HCT116 (cell line): ENCODE measurements around the gene ST14. TPM values are rescaled to one million over a fixed set of nuclear protein-coding genes. Genes with fewer than 3 reads are reported as not detected.

Experiments
- ATAC-seq: fragments of 200-7000 bp; cut with Tn5 transposase; 2 replicates; pipeline ENCODE4 v1.9.1; 2020; ENCODE audit warnings: mild to moderate bottlenecking, moderate library complexity
- BruUV-seq: library from RNA; stranded (reverse); fragments of 400-500 nt; replicated peaks from 2 replicates; lab custom pipeline; 2021; lab: Mats Ljungman, UMichigan
- CTCF ChIA-PET: fragments of 300-600 bp; sonication (Branson Sonifier 250); formaldehyde crosslinking; loops from one replicate; lab custom pipeline; 2021; ENCODE audit warnings: antibody characterized with exemption; lab: Charles Lee
- POLR2A ChIA-PET: fragments of 300-600, 350-600 bp; sonication (Branson Sonifier 250); formaldehyde crosslinking; loops from one replicate; lab custom pipeline; 2021; ENCODE audit warnings: antibody characterized with exemption; lab: Charles Lee
- RAD21 ChIA-PET, 2 experiments: fragments of 300-600 bp; sonication (Branson Sonifier 250); formaldehyde crosslinking; loops; one replicate each; lab custom pipeline; 2023; ENCODE audit warnings: low total read pairs in 2 of 2; ENCODE audit not compliant: uncharacterized antibody in 2 of 2, unreplicated experiment in 2 of 2, low non-redundant PET in 1 of 2; lab: Charles Lee
- DNase-seq: peaks from one replicate; pipeline ENCODE4 v3.0.0-alpha.2; 2010; ENCODE audit warnings: low read depth, low spot score
- H2AFZ ChIP-seq: fragments of 200-600 bp; shearing (Covaris generic), sonication (generic); 2 replicates; pipeline ENCODE4 v1.6.1; 2017; ENCODE audit warnings: low read depth, mixed run types, mixed read lengths, antibody characterized with exemption, low read length; ENCODE audit not compliant: poor library complexity, severe bottlenecking
- H3K27ac ChIP-seq: 2 replicates; pipeline ENCODE4 v1.5.1; 2012; ENCODE audit warnings: low read depth, low read length
- H3K27me3 ChIP-seq: fragments of 200-600 bp; sonication (generic); 2 replicates; pipeline ENCODE4 v1.6.1; 2016; ENCODE audit warnings: mixed run types, low read length, mixed read lengths; ENCODE audit not compliant: insufficient read depth
- H3K36me3 ChIP-seq, 2 experiments: fragments of 200-500 bp in 1 of 2; fragments of 200-600 bp in 1 of 2; sonication (Bioruptor generic) in 1 of 2; sonication (generic) in 1 of 2; 2 replicates each; pipeline versions ENCODE4 v1.5.1 to v1.6.1; 2014 to 2016; ENCODE audit warnings: low read length in 2 of 2, inconsistent platforms in 1 of 2, mixed read lengths in 1 of 2, mixed run types in 1 of 2; ENCODE audit not compliant: insufficient read depth in 2 of 2, control insufficient read depth in 1 of 2
- H3K4me1 ChIP-seq, 2 experiments: fragments of 200-600 bp in 1 of 2; sonication (generic) in 1 of 2; 2 replicates each; pipeline versions ENCODE4 v1.5.1 to v1.6.1; 2012 to 2017; ENCODE audit warnings: low read length in 2 of 2, inconsistent platforms in 1 of 2, mild to moderate bottlenecking in 1 of 2, mixed read lengths in 1 of 2, mixed run types in 1 of 2, moderate library complexity in 1 of 2; ENCODE audit not compliant: insufficient read depth in 2 of 2, control insufficient read depth in 1 of 2
- H3K4me2 ChIP-seq: fragments of 200-600 bp; sonication (generic); 2 replicates; pipeline ENCODE4 v1.6.1; 2017; ENCODE audit warnings: mixed run types, low read length, mixed read lengths
- H3K4me3 ChIP-seq, 2 experiments: fragments of 200-600 bp in 1 of 2; sonication (generic) in 1 of 2; replicated peaks in 1 of 2; 2 replicates each; pipeline ENCODE4 v1.5.1; 2011 to 2016; ENCODE audit warnings: low read length in 2 of 2, control low read depth in 1 of 2, low read depth in 1 of 2, mild to moderate bottlenecking in 1 of 2, mixed read lengths in 1 of 2, mixed run types in 1 of 2
- H3K79me2 ChIP-seq: fragments of 200-600 bp; sonication (generic); 2 replicates; pipeline ENCODE4 v1.6.1; 2017; ENCODE audit warnings: mild to moderate bottlenecking, mixed run types, low read length, moderate library complexity, mixed read lengths; ENCODE audit not compliant: insufficient read depth
- H3K9ac ChIP-seq: fragments of 200-600 bp; sonication (generic); 2 replicates; pipeline ENCODE4 v1.6.1; 2016; ENCODE audit warnings: low read length, mixed read lengths
- H3K9me2 ChIP-seq: fragments of 200-600 bp; sonication (generic), shearing (Covaris generic); 2 replicates; pipeline ENCODE4 v1.6.1; 2017; ENCODE audit warnings: mixed run types, mild to moderate bottlenecking, moderate library complexity; ENCODE audit not compliant: insufficient read depth
- H3K9me3 ChIP-seq, 2 experiments: fragments of 200-500 bp in 1 of 2; fragments of 200-600 bp in 1 of 2; sonication (Bioruptor generic) in 1 of 2; sonication (generic) in 1 of 2; 2 replicates each; pipeline ENCODE4 v1.6.1; 2014 to 2017; ENCODE audit warnings: low read length in 2 of 2, mixed read lengths in 2 of 2, inconsistent platforms in 1 of 2, low read depth in 1 of 2, mild to moderate bottlenecking in 1 of 2, mixed run types in 1 of 2, moderate library complexity in 1 of 2; ENCODE audit not compliant: control insufficient read depth in 1 of 2, insufficient read depth in 1 of 2
- H4K20me1 ChIP-seq: fragments of 200-600 bp; sonication (generic), shearing (Covaris generic); 2 replicates; pipeline ENCODE4 v1.6.1; 2017; ENCODE audit warnings: mixed run types, mild to moderate bottlenecking, moderate library complexity; ENCODE audit not compliant: insufficient read depth
- CEBPB ChIP-seq: IDR thresholded peaks from 2 replicates; pipeline ENCODE4 v1.6.1; 2012; ENCODE audit warnings: low read depth
- POLR2A ChIP-seq: IDR thresholded peaks from 2 replicates; pipeline ENCODE4 v1.7.0; 2011; ENCODE audit warnings: borderline replicate concordance; ENCODE audit not compliant: insufficient read depth, insufficient read length; ENCODE audit errors: extremely low read depth
- RAD21 ChIP-seq: IDR thresholded peaks from 2 replicates; pipeline ENCODE4 v1.6.1; 2012; ENCODE audit warnings: low read depth, mild to moderate bottlenecking
- SP1 ChIP-seq: IDR thresholded peaks from 2 replicates; pipeline ENCODE4 v1.6.1; 2012; ENCODE audit warnings: low read depth
- SRF ChIP-seq: IDR thresholded peaks from 2 replicates; pipeline ENCODE4 v1.6.1; 2012; ENCODE audit warnings: low read depth
- TCF7L2 ChIP-seq: IDR thresholded peaks from 2 replicates; pipeline ENCODE4 v1.7.0; 2011; ENCODE audit warnings: borderline replicate concordance, inconsistent platforms; ENCODE audit not compliant: insufficient read depth, insufficient read length; ENCODE audit errors: extremely low read depth
- ZBTB33 ChIP-seq: IDR thresholded peaks from 2 replicates; pipeline ENCODE4 v1.6.1; 2011; ENCODE audit warnings: mild to moderate bottlenecking, low read length, moderate library complexity; ENCODE audit not compliant: insufficient replicate concordance; ENCODE audit errors: extremely low read depth
- intact Hi-C: fragments of 100-400 bp; cut with micrococcal nuclease; formaldehyde crosslinking; loops from 2 replicates; pipeline ENCODE4 v1.10.0; 2022
- total RNA-seq: library from RNA; stranded (reverse); gene quantifications from one replicate; pipeline ENCODE4 v1.2.1, GENCODE V29; 2021; ENCODE audit not compliant: unreplicated experiment

ST14 gene
- total RNA-seq, 1 experiment from 2014 or later = 107 TPM

DNA sequence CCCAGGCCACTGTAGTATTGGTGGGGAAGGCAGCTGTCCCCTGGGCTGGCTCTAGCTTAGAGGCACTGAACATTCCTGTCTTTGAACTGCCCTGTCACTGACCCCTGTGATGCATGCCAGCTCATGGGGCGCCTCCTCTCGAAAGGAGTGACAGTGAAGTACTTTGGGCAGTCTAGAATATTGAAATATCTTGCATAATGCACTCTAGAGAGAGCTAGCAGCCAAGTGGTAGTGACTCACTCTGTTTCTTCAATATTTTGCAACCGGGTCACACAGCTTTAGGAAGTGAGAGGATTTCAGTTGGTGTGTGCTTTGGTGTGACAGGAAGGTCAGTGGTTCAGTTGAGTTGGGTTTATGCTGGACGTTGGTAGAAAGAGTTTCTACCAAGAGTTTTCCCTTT, 35.5 kb upstream of the ST14 start (continued):
- TF ChIP-seq POLR2A = no peak
- peak; percentile 77 for TF ChIP-seq SP1
- TF ChIP-seq SRF = peak; percentile 30; the same call in 1 of the 2 replicates

GRCh38 chr11:130125638-130126037, 33.9 kb upstream of the ST14 start:
- H3K27me3 ChIP-seq = no peaks in the 10 kb centered on the region
- peaks cover 6% of the 10 kb centered on the region; the same call in 1 of the 2 replicates for H3K79me2 ChIP-seq
- POLR2A ChIA-PET = no interaction called here
- H3K27ac ChIP-seq = no peak overlapping the region
- TF ChIP-seq ZBTB33 = no peak
- TF ChIP-seq TCF7L2 = no peak
- RAD21 ChIA-PET = no interaction called here
- H3K9ac ChIP-seq = no peak overlapping the region
- H4K20me1 ChIP-seq = no peaks in the 10 kb centered on the region
- CTCF ChIA-PET = no interaction called here
- H3K9me3 ChIP-seq = no peaks in the 10 kb centered on the region
- no peak overlapping the region for H3K4me3 ChIP-seq
- intact Hi-C loops = no loop called here
- ATAC-seq (no peak), DNase-seq (no peak)
- H3K4me1 ChIP-seq = peaks cover 10 to 43% of the 10 kb centered on the region in 2 experiments
- peaks cover 28 to 37% of the 10 kb centered on the region in 2 experiments; a peak in 3 of 4 replicates for H3K36me3 ChIP-seq
- H3K4me2 ChIP-seq = no peak overlapping the region
- H2AFZ ChIP-seq = no peak overlapping the region
- BruUV-seq = no TSS peak
- no peaks in the 10 kb centered on the region for H3K9me2 ChIP-seq

DNA sequence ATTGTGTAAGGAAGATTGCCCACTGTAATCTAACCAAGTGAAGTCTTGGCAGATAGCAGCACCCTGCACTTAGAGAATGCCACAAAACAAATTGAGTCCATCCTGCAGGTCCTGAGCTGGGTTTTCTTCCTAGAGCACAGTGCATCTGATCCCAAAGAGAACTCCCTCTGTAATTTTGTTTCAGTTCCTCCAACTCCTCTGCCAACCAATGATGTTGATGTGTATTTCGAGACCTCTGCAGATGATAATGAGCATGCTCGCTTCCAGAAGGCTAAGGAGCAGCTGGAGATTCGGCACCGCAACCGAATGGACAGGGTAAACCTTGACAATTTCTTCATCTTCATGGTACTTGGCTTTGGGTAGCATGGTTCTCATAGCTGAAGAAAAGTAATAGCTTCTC, 33.1 kb upstream of the ST14 start:
- no peak overlapping the region for H2AFZ ChIP-seq
- TF ChIP-seq TCF7L2 (no peak), RAD21 (no peak), CEBPB (no peak)
- no TSS peak for BruUV-seq
- H3K9me3 ChIP-seq = no peaks in the 10 kb centered on the region
- ChIA-PET CTCF (interaction anchor here (1.0 to 1.8 kb wide), 2 partner anchors 19 to 201 kb away, joined by 3 to 5 read pairs; no protein-coding TSS in a partner anchor), POLR2A (no interaction called here), RAD21 (no interaction called here)
- no peak overlapping the region for H3K4me2 ChIP-seq
- DNase-seq (no peak), ATAC-seq (no peak)
- H3K27ac ChIP-seq = no peak overlapping the region
- H3K79me2 ChIP-seq = peaks cover 6% of the 10 kb centered on the region; the same call in 1 of the 2 replicates
- H3K4me3 ChIP-seq = no peak overlapping the region
- H4K20me1 ChIP-seq = no peaks in the 10 kb centered on the region
- H3K9me2 ChIP-seq = no peaks in the 10 kb centered on the region
- H3K4me1 ChIP-seq = peaks cover 6 to 35% of the 10 kb centered on the region in 2 experiments
- intact Hi-C loops = no loop called here
- H3K36me3 ChIP-seq = peaks cover 30 to 39% of the 10 kb centered on the region in 2 experiments; a peak in 3 of 4 replicates
- no peak overlapping the region for H3K9ac ChIP-seq
- H3K27me3 ChIP-seq = no peaks in the 10 kb centered on the region
